ENCODE results near the gene BPI. TPM values are rescaled to one million over a fixed set of nuclear protein-coding genes. Genes with fewer than 3 reads are reported as not detected.

The BPI gene
- total RNA-seq, 1 donor from 2014 or later: not detected

GRCh38 chr20:38270869-38271605 is 32.9 kb upstream of the BPI start:
- peak overlapping the region in 1 of 2 donors; percentile 43 for H3K4me3 ChIP-seq
- intact Hi-C loops (cut with DNase I): loop anchor here (1.0 to 2.0 kb wide), 2 partner anchors 11 to 16 kb away; partner anchors contain the start of gene KIAA1755
- TF ChIP-seq CTCF (IDR thresholded peaks at IDR 0.05): no peak
- H3K27me3 ChIP-seq: no peaks in the 10 kb centered on the region
- peaks cover 7 to 28% of the 10 kb centered on the region in 2 donors for H3K4me1 ChIP-seq
- no peaks in the 10 kb centered on the region for H3K36me3 ChIP-seq
- H3K27ac ChIP-seq: peak overlapping the region; percentile 63 to 80
- peaks cover 0 to 3% of the 10 kb centered on the region in 2 donors for H3K9me3 ChIP-seq
- DNase-seq (ENCODE audit: low spot score in 2 of 2): peak in 1 of 2 donors; percentile 91

DNA sequence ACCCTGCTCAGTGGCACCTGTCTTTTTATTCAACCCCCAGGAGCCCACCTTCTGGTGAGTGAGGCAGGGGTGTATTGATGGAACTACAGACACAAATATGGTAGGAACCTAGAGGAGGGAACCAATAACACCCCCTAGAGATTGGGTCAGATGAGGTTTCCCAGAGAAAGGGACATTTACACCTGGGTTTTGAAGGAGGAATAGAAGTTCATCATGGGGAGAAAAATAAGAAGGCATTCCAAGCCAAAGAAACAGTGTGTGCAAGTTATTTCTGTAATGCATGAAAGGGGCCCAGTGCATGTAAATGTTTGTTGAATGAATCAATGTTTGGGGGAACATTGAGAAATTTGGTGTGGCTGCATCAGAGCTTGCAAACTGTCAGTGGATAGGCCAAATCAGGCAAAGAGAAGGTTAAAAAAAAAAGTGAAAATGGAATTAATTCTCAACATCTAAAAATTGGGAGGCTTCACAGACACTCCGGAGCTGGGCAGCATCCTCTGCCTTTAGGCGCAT is 32.3 kb upstream of the BPI start:
- DNase-seq (ENCODE audit: low spot score in 2 of 2): peak in 1 of 2 donors; percentile 4
- H3K4me3 ChIP-seq: no peak overlapping the region
- H3K27ac ChIP-seq: peak overlapping the region; percentile 63 to 80
- peaks cover 7 to 28% of the 10 kb centered on the region in 2 donors for H3K4me1 ChIP-seq
- intact Hi-C loops (cut with DNase I): loop anchor here (2.0 kb wide), 1 partner anchor 17 kb away; no protein-coding TSS in a partner anchor
- no peaks in the 10 kb centered on the region for H3K36me3 ChIP-seq
- no peaks in the 10 kb centered on the region for H3K27me3 ChIP-seq
- peaks cover 0 to 3% of the 10 kb centered on the region in 2 donors for H3K9me3 ChIP-seq
- no peak for TF ChIP-seq CTCF (IDR thresholded peaks at IDR 0.05)

- peaks cover 7 to 27% of the 10 kb centered on the region in 2 donors for H3K4me1 ChIP-seq
- peak in 1 of 2 donors; percentile 63 for DNase-seq (ENCODE audit: low spot score in 2 of 2)
- H3K9me3 ChIP-seq: peaks cover 0 to 3% of the 10 kb centered on the region in 2 donors
- no peaks in the 10 kb centered on the region for H3K36me3 ChIP-seq
- no peak for TF ChIP-seq CTCF (IDR thresholded peaks at IDR 0.05)
- no peaks in the 10 kb centered on the region for H3K27me3 ChIP-seq
- intact Hi-C loops (cut with DNase I): no loop called here
- H3K27ac ChIP-seq: peak overlapping the region in 1 of 2 donors; percentile 36
- no peak overlapping the region for H3K4me3 ChIP-seq
Observed at GRCh38 chr20:38272398-38272797, 31.6 kb upstream of the BPI start.

GRCh38 chr20:38272961-38273360 is 31.0 kb upstream of the BPI start:
- H3K36me3 ChIP-seq: no peaks in the 10 kb centered on the region
- DNase-seq (ENCODE audit: low spot score in 2 of 2): peak in 1 of 2 donors; percentile 56
- H3K27ac ChIP-seq: peak overlapping the region; percentile 36 to 45
- H3K4me1 ChIP-seq: peaks cover 7 to 22% of the 10 kb centered on the region in 2 donors
- H3K9me3 ChIP-seq: peaks cover 0 to 3% of the 10 kb centered on the region in 2 donors
- intact Hi-C loops (cut with DNase I): no loop called here
- no peak for TF ChIP-seq CTCF (IDR thresholded peaks at IDR 0.05)
- H3K27me3 ChIP-seq: no peaks in the 10 kb centered on the region
- H3K4me3 ChIP-seq: no peak overlapping the region

GRCh38 chr20:38275815-38276550 is 28.0 kb upstream of the BPI start:
- no peak for TF ChIP-seq CTCF (IDR thresholded peaks at IDR 0.05)
- intact Hi-C loops (cut with DNase I): no loop called here
- peaks cover 0 to 3% of the 10 kb centered on the region in 2 donors for H3K9me3 ChIP-seq
- no peak overlapping the region for H3K4me3 ChIP-seq
- no peaks in the 10 kb centered on the region for H3K27me3 ChIP-seq
- no peaks in the 10 kb centered on the region for H3K36me3 ChIP-seq
- DNase-seq (ENCODE audit: low spot score in 2 of 2): peak in 1 of 2 donors; percentile 58
- no peak overlapping the region for H3K27ac ChIP-seq
- peaks cover 3 to 13% of the 10 kb centered on the region in 2 donors for H3K4me1 ChIP-seq
